Fibroblast of mammary gland (primary cell): ENCODE measurements around the gene NRXN3.
"Not testable (repeated sequence)": the region's sequence is repeated elsewhere in the genome, so short reads cannot be mapped to it uniquely, and the experiment has no call there.

Experiments used
- DNase-seq: peaks from one replicate; pipeline ENCODE4 v3.0.0-alpha.2; 2010; ENCODE audit warnings: low read depth
- H3K4me3 ChIP-seq: 2 replicates; pipeline ENCODE4 v1.5.1; 2011; ENCODE audit warnings: low read depth, mild to moderate bottlenecking, low read length, moderate library complexity; ENCODE audit not compliant: control insufficient read depth
- TF ChIP-seq, protein P1 (sequence below): conservative IDR thresholded peaks from 2 replicates; pipeline ENCODE4 v1.5.1; 2011; ENCODE audit warnings: low read depth, low read length, inconsistent platforms; ENCODE audit not compliant: control insufficient read depth, insufficient read depth

Gene NRXN3

GRCh38 chr14:79103764-79104163 lies 933.6 kb downstream of the NRXN3 start:
- DNase-seq, result no peak
- TF ChIP-seq, protein P1, sequence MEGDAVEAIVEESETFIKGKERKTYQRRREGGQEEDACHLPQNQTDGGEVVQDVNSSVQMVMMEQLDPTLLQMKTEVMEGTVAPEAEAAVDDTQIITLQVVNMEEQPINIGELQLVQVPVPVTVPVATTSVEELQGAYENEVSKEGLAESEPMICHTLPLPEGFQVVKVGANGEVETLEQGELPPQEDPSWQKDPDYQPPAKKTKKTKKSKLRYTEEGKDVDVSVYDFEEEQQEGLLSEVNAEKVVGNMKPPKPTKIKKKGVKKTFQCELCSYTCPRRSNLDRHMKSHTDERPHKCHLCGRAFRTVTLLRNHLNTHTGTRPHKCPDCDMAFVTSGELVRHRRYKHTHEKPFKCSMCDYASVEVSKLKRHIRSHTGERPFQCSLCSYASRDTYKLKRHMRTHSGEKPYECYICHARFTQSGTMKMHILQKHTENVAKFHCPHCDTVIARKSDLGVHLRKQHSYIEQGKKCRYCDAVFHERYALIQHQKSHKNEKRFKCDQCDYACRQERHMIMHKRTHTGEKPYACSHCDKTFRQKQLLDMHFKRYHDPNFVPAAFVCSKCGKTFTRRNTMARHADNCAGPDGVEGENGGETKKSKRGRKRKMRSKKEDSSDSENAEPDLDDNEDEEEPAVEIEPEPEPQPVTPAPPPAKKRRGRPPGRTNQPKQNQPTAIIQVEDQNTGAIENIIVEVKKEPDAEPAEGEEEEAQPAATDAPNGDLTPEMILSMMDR, result no peak
- no peak overlapping the region for H3K4me3 ChIP-seq

GRCh38 chr14:79110564-79110963 lies 940.4 kb downstream of the NRXN3 start:
- not testable (repeated sequence) for H3K4me3 ChIP-seq, DNase-seq

- DNase-seq, result peak; percentile 4
- TF ChIP-seq, protein P1, result no peak
- H3K4me3 ChIP-seq, result no peak overlapping the region
Measured at GRCh38 chr14:79111987-79112501, 941.9 kb downstream of the NRXN3 start.

- TF ChIP-seq, protein P1, result no peak
- DNase-seq, result no peak
- H3K4me3 ChIP-seq, result no peak overlapping the region
Measured at GRCh38 chr14:79117561-79117960, 947.4 kb downstream of the NRXN3 start.

- DNase-seq, result no peak
- no peak overlapping the region for H3K4me3 ChIP-seq
- TF ChIP-seq, protein P1, result no peak
Measured at GRCh38 chr14:79118291-79118690, 948.1 kb downstream of the NRXN3 start.

DNA sequence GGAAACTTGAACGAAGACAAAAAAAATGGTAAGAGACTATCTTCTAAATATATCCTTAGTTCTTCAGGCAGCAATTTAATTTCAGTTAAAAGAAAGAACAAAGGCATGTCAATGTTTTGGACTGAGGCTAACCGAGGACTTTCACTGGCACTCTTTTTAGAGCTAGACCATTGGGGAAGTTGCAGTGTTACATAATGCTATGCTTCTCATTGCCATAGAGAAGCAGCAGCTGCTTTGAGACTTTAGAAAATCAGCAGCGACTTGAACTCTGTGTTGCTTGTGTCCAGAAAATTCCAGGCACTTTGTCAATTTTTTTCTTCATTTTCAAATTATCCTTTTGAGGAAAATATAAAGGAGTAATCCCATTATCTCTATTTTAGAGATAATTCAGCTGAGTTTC lies 964.2 kb downstream of the NRXN3 start:
- TF ChIP-seq, protein P1, result no peak
- H3K4me3 ChIP-seq, result no peak overlapping the region
- no peak for DNase-seq

- no peak overlapping the region for H3K4me3 ChIP-seq
- TF ChIP-seq, protein P1, result no peak
- DNase-seq, result no peak
Measured at GRCh38 chr14:79136071-79137044, 966.2 kb downstream of the NRXN3 start.
